Bronchial epithelial cell (primary cell): Measurements from ENCODE around the gene PPM1F. TPM values are rescaled to one million over a fixed set of nuclear protein-coding genes. Genes with fewer than 3 reads are reported as not detected.

Source experiments
- DNase-seq: peaks from one replicate; pipeline ENCODE4 v3.0.0-alpha.2; 2010; ENCODE audit warnings: low read depth
- FAIRE-seq: peaks from 2 replicates; lab custom pipeline; 2011; peaks lifted over from hg19 to GRCh38; lab: Jason Lieb, UNC
- H3K27me3 ChIP-seq: 2 replicates; pipeline ENCODE4 v1.5.1; 2011; ENCODE audit warnings: low read length; ENCODE audit not compliant: control insufficient read depth, insufficient read depth
- H3K36me3 ChIP-seq: 2 replicates; pipeline ENCODE4 v1.5.1; 2011; ENCODE audit warnings: low read length; ENCODE audit not compliant: control insufficient read depth, insufficient read depth
- H3K4me3 ChIP-seq: 2 replicates; pipeline ENCODE4 v1.5.1; 2011; ENCODE audit warnings: mild to moderate bottlenecking, low read depth, low read length, control low read depth
- total RNA-seq: library from RNA; depleted of rRNA; stranded (reverse); fragments of >200 nt; gene quantifications from 2 replicates; pipeline ENCODE4 v1.2.1, GENCODE V29; 2014
- TF ChIP-seq, protein P1 (sequence below): IDR thresholded peaks from 2 replicates; pipeline ENCODE4 v1.5.1; 2011; ENCODE audit warnings: mild to moderate bottlenecking, moderate library complexity, low read length, control low read depth, inconsistent platforms; ENCODE audit not compliant: insufficient read depth, severe bottlenecking

The PPM1F gene
- total RNA-seq, 1 donor from 2014 or later, result 16.1 TPM

DNA sequence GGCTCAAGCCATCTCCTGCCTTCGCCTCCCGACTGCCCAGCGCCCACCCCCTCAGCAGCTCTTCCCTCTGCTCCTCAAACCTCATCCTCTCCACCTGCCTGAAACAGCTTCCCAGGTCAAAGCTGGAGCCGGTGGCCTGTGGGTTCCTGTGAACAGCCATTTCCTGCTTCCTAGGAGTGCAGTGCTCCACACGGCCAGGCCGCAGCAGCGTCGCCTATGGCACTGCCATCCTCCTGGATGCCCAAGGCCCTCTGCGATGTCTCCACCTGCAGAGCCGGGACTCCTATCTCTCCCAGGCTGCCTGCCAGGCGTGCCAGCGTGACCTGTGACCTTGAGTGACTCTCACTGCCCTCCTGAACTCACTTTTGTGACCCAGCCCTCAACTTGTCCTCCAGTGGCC, 24.6 kb downstream of the PPM1F start:
- no peak for DNase-seq
- FAIRE-seq, result no peak
- H3K36me3 ChIP-seq, result peaks cover 22% of the 10 kb centered on the region
- TF ChIP-seq, protein P1, sequence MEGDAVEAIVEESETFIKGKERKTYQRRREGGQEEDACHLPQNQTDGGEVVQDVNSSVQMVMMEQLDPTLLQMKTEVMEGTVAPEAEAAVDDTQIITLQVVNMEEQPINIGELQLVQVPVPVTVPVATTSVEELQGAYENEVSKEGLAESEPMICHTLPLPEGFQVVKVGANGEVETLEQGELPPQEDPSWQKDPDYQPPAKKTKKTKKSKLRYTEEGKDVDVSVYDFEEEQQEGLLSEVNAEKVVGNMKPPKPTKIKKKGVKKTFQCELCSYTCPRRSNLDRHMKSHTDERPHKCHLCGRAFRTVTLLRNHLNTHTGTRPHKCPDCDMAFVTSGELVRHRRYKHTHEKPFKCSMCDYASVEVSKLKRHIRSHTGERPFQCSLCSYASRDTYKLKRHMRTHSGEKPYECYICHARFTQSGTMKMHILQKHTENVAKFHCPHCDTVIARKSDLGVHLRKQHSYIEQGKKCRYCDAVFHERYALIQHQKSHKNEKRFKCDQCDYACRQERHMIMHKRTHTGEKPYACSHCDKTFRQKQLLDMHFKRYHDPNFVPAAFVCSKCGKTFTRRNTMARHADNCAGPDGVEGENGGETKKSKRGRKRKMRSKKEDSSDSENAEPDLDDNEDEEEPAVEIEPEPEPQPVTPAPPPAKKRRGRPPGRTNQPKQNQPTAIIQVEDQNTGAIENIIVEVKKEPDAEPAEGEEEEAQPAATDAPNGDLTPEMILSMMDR, result no peak
- no peak overlapping the region for H3K4me3 ChIP-seq
- no peaks in the 10 kb centered on the region for H3K27me3 ChIP-seq

DNA sequence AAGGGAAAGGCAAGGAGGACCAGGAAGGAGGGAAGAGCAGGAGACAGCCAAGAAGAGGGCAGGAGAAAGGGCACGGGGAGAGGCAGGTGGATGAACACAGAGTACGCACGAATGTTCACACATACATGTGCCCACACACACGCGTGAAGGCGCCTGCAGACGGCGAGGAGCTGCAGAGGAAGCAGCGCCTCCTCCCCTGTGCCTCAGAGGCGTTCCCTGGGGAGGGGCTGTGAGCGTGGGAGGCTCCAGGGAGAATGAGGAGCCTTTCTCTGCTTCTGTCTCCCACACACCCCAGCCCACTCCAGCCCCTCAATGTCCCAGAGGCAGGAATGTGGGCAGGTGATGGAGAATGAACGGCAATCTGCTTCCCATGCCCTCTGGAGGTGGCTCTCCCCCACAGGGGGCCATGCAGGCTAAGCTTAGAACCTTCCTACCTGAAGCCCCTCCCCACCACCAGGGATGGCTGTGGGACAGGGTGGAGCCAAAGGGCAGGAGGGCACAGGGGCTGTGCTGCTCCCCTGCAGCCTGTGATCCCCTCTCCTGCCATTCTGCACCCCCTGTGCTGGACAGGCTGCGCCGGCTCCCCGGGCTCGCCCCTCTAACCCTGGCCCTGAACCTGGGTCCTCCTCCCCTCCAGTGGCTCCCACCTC, 25.3 kb downstream of the PPM1F start:
- TF ChIP-seq, protein P1, result no peak
- no peaks in the 10 kb centered on the region for H3K27me3 ChIP-seq
- H3K4me3 ChIP-seq, result no peak overlapping the region
- H3K36me3 ChIP-seq, result peaks cover 15% of the 10 kb centered on the region
- FAIRE-seq (no peak), DNase-seq (no peak)

DNA sequence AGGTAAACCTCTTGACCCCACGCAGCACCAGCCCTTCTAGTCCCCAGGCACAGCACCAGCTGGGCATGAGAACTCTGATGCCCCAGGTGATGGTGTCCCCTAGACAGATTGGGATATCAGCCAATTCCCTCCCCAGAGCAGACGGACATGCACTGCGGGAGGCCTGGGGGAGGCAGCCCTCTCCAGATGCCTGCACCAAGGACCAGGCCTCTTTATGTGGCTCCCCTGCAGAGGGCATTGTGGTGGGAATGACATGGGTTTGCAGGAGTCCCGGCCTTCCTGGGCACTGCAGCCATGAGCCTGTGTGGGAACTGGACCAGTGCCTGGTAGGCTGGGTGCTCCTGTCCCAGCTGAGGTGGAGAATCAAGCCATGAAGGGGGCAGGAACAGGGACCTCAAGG, 25.9 kb downstream of the PPM1F start:
- no peak for FAIRE-seq
- Histone ChIP-seq H3K27me3 (no peaks in the 10 kb centered on the region), H3K4me3 (no peak overlapping the region), H3K36me3 (peaks cover 13% of the 10 kb centered on the region)
- no peak for DNase-seq
- TF ChIP-seq, protein P1, result no peak

DNA sequence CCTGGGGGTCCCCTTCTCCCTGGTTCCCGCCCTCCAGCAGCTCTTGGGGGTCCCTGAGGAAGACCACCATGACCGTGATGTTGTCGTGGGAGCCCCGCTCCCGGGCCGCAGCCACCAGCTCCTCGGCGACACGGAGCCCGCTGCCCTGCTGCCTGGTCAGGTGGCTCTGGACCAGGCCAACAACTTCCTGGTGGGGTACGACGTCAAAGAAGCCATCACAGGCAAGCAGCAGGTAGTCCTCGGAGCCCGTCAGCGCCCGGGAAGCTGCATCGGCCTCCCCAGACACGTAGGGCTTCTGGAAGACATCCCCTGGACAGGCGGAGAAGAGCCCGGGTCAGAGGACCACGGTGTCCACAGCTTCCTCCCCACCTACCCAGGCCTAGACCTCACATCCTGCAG, 29.5 kb downstream of the PPM1F start:
- TF ChIP-seq, protein P1, result no peak
- no peak overlapping the region for H3K4me3 ChIP-seq
- peaks cover 2% of the 10 kb centered on the region for H3K36me3 ChIP-seq
- H3K27me3 ChIP-seq, result no peaks in the 10 kb centered on the region
- DNase-seq, result no peak
- no peak for FAIRE-seq

DNA sequence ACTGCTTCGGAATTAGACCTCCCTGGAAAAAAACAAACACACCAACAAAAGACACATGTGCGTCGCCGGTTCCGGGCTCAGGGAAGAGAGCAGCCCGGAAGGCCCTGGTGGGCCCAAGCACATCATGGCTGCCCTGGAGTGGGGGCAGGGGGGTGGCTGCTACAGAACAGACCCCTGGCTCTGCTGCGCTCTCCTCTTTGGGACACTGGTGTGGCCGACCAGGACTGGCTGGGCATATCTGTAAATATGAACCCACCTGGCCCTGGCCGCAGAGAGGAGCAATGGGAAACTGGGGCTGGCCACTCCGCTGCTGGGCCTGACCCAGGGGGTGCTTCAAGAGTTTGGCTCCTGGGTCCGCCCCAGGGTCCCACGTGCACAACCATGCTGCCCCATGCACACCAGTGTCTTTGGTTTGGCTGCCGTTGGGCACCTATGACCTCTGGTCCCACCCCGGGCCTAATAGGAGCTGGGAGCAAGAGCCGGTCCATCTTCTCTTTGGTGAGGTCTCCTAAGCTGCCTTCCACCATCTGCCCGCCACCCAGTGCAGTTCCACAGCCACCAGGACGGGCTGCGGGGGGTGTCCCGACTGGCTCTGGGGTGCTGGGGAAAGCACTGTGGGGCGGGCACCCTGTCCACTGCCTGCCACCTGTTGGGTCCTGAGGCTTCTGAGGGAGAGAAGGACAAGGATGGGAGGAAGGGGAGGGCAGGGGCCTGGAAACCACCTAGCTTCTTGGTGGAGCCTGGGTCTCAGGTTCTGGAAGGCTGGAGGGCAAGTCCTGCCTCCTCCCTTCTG, 30.1 kb downstream of the PPM1F start:
- H3K27me3 ChIP-seq, result no peaks in the 10 kb centered on the region
- FAIRE-seq (no peak), DNase-seq (no peak)
- H3K36me3 ChIP-seq, result peaks cover 1% of the 10 kb centered on the region
- H3K4me3 ChIP-seq, result no peak overlapping the region
- TF ChIP-seq, protein P1, result no peak
